Measurements from ENCODE around the gene LSM10. TPM values are rescaled to one million over a fixed set of nuclear protein-coding genes. Genes with fewer than 3 reads are reported as not detected.

Gene LSM10
- total RNA-seq, result 10.3 TPM in 2 replicates

DNA sequence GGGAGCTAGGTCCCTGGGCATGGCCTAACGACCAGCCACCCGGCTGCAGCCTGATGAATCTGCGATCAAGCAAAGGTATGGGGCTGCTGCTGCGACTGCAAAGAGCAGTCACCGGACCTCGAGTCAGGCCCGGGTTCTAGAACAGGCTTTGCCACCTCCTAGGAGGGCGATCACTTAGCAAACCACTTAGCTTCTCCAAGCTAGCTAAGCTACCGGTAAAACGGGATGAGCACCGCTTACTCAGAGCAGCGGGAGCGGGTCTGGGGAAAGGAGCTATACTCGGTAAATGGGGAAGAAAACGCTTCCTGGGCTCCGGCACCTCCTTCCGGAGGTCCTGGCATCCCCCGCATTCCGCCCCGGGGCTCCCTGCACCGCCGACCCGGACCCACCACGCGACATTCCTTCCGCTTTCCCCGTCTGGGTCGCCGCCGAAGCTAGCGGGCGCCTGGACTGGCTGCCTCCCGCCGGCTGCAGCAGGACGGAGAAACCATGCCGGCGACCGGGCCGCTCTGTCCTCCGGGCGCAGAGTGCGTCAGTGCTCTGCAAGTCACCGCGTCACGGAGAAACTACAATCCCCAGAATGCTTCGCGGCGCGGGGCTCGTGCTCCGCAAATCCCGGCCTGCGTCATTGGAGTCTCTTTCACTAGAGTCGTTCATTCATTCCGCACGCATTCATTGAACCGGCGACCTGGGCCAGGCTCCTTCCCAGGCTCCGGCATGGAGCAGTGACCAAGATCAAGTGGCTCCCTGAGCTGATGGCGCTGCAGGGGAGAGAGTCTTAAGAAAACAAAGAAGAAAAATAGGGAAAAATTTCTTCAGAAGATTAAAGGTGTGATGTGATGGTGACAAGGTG, at the start of gene LSM10:
Gene LSM10, minus strand, starts transcription at position 531 of the 853 bp plus-strand sequence. CDS start 3,779 bp downstream, outside the sequence.

DNA sequence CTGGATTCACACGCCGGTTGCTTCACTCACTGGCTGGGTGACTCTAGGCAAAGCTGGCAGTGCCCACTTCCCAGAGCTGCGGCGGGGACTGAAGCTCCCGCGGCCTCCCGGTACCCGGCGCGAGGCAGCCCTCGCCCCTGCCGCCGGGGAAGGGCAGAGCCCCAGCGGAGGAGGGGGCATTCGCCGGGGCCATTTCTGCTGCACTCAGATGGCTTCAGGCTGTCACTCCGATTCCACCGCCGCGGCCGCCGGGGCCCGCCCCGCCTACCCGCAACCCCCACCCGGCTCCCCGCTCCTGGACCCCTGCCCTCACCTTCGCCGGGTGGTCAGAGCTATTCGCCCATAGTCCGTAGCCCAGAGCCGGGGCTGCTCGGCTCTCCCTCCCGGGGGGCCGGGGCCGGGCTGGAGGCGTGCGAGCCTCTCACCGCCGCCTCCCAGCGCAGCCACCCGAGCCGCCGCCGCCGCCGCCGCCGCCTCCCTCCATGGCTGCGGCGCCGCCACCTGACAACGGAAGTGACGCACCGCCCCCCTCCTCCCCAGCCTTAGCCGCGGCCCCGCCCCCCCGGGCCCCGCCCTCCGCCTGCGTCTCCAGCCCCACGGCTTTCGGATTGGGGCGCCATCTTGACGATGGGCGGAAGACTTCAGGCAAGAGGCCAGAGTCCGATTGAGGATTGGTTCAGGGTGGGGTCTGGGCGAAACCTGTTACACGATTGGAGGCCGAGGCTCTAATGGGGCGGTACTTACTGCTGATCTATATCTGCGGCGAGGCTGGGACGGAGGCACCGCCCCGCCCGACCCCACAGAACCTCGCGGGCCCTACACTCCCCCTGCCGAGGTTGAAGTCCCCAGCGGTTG, 12.1 kb downstream of the LSM10 start, which contains the start of gene STK40:
Gene STK40, minus strand, starts transcription at position 515 of the 855 bp plus-strand sequence. CDS start 24,592 bp downstream, outside the sequence.

Other genes starting within 250 kb of the LSM10 start
- 83.5 and 86.3 TPM in 2 replicates for gene TRAPPC3, start 248.4 kb downstream of the LSM10 start, total RNA-seq
- 87.5 and 88.7 TPM in 2 replicates for gene MAP7D1, start 241.7 kb downstream of the LSM10 start, total RNA-seq
- 91.0 and 97.1 TPM in 2 replicates for gene THRAP3, start 173.5 kb downstream of the LSM10 start, total RNA-seq
- gene SH3D21, start 91.5 kb downstream of the LSM10 start, total RNA-seq, result 1.3 and 1.7 TPM in 2 replicates
- gene EVA1B, start 74.3 kb downstream of the LSM10 start, total RNA-seq, result 202 and 212 TPM in 2 replicates
- 13.4 and 14.8 TPM in 2 replicates for gene STK40, start 12.0 kb downstream of the LSM10 start, total RNA-seq
- gene OSCP1, start 52.5 kb upstream of the LSM10 start, total RNA-seq, result 9.9 and 11.9 TPM in 2 replicates
- gene MRPS15, start 66.5 kb upstream of the LSM10 start, total RNA-seq, result 55.4 and 60.4 TPM in 2 replicates
- gene CSF3R, start 85.0 kb upstream of the LSM10 start, total RNA-seq, result not detected in 2 replicates